MM.1S (cell line): ENCODE results near the gene PCLAF.

Source experiments
- DNase-seq: peaks from one replicate; pipeline ENCODE4 v3.0.0-alpha.2; 2015
- H2AFZ ChIP-seq: fragments of 300-600 bp; sonication (generic); 2 replicates; pipeline ENCODE4 v1.6.0; 2016; ENCODE audit warnings: antibody characterized with exemption, low read length
- H3F3A ChIP-seq: fragments of 300-600 bp; sonication (generic); 2 replicates; pipeline ENCODE4 v1.6.1; 2016; ENCODE audit warnings: mild to moderate bottlenecking, antibody characterized with exemption, low read length, moderate library complexity, mixed read lengths; ENCODE audit not compliant: insufficient read depth
- H3K27ac ChIP-seq: fragments of 300-600 bp; sonication (generic); 2 replicates; pipeline ENCODE4 v1.5.1; 2016; ENCODE audit warnings: mild to moderate bottlenecking, low read length
- H3K27me3 ChIP-seq: fragments of 300-600 bp; sonication (generic); replicated peaks from 2 replicates; pipeline ENCODE4 v1.6.0; 2016; ENCODE audit warnings: low read length; ENCODE audit not compliant: insufficient read depth
- H3K36me3 ChIP-seq: fragments of 300-600 bp; sonication (generic); replicated peaks from 2 replicates; pipeline ENCODE4 v1.6.1; 2016; ENCODE audit warnings: mild to moderate bottlenecking, low read length, mixed read lengths; ENCODE audit not compliant: insufficient read depth
- H3K4me1 ChIP-seq: fragments of 300-600 bp; sonication (generic); 2 replicates; pipeline ENCODE4 v1.6.1; 2016; ENCODE audit warnings: low read length, mixed read lengths
- H3K4me2 ChIP-seq: fragments of 300-600 bp; sonication (generic); 2 replicates; pipeline ENCODE4 v1.6.0; 2016; ENCODE audit warnings: low read depth, low read length
- H3K4me3 ChIP-seq: fragments of 300-600 bp; sonication (generic); 2 replicates; pipeline ENCODE4 v1.5.1; 2016; ENCODE audit warnings: low read length, mixed read lengths
- H3K79me2 ChIP-seq: fragments of 300-600 bp; sonication (generic); 2 replicates; pipeline ENCODE4 v1.6.1; 2016; ENCODE audit warnings: mixed run types, low read length, mixed read lengths
- H3K9ac ChIP-seq: fragments of 300-600 bp; sonication (generic); 2 replicates; pipeline ENCODE4 v1.6.1; 2016; ENCODE audit warnings: low read length, mixed read lengths
- H3K9me2 ChIP-seq: fragments of 300-600 bp; sonication (generic); replicated peaks from 2 replicates; pipeline ENCODE4 v1.6.1; 2016; ENCODE audit warnings: mild to moderate bottlenecking, low read length, mixed read lengths; ENCODE audit not compliant: insufficient read depth
- H3K9me3 ChIP-seq: fragments of 300-600 bp; sonication (generic); replicated peaks from 2 replicates; pipeline ENCODE4 v1.6.1; 2016; ENCODE audit warnings: mild to moderate bottlenecking, low read length, mixed read lengths; ENCODE audit not compliant: insufficient read depth
- H4K20me1 ChIP-seq: fragments of 300-600 bp; sonication (generic); 2 replicates; pipeline ENCODE4 v1.6.1; 2016; ENCODE audit warnings: mild to moderate bottlenecking, low read length, moderate library complexity, mixed read lengths; ENCODE audit not compliant: insufficient read depth
- CTCF ChIP-seq: fragments of 300-600 bp; sonication (generic); IDR thresholded peaks from 2 replicates; pipeline ENCODE4 v1.5.1; 2016; ENCODE audit warnings: antibody characterized with exemption, low read length, mixed read lengths
- EZH2 ChIP-seq: fragments of 300-600 bp; sonication (generic); optimal IDR thresholded peaks from 2 replicates; pipeline ENCODE3; 2017; ENCODE audit warnings: low read depth, mild to moderate bottlenecking, antibody characterized with exemption, low read length, mixed read lengths
- EZH2phosphoT487 ChIP-seq: fragments of 300-600 bp; sonication (generic); IDR thresholded peaks from 2 replicates; pipeline ENCODE4 v1.6.1; 2018; ENCODE audit warnings: antibody characterized with exemption, low read length

The PCLAF gene

GRCh38 chr15:64426845-64427465 lies 45.7 kb upstream of the PCLAF start:
- Histone ChIP-seq H3K79me2 (no peaks in the 10 kb centered on the region), H2AFZ (no peak overlapping the region), H4K20me1 (no peaks in the 10 kb centered on the region), H3K27me3 (no peaks in the 10 kb centered on the region), H3K36me3 (no peaks in the 10 kb centered on the region), H3K9ac (no peak overlapping the region), H3K4me2 (no peak overlapping the region), H3K4me3 (no peak overlapping the region), H3F3A (no peaks in the 10 kb centered on the region), H3K9me2 (no peaks in the 10 kb centered on the region), H3K27ac (no peak overlapping the region), H3K4me1 (no peaks in the 10 kb centered on the region), H3K9me3 (no peaks in the 10 kb centered on the region)
- TF ChIP-seq EZH2 (no peak), EZH2phosphoT487 (no peak), CTCF (no peak)
- DNase-seq: peak; percentile 26

GRCh38 chr15:64425221-64425620 lies 44.0 kb upstream of the PCLAF start:
- H3K4me3 ChIP-seq: no peak overlapping the region
- H3K9me2 ChIP-seq: no peaks in the 10 kb centered on the region
- no peak overlapping the region for H3K4me2 ChIP-seq
- no peaks in the 10 kb centered on the region for H3K36me3 ChIP-seq
- no peaks in the 10 kb centered on the region for H3F3A ChIP-seq
- H3K9me3 ChIP-seq: no peaks in the 10 kb centered on the region
- H4K20me1 ChIP-seq: no peaks in the 10 kb centered on the region
- no peak overlapping the region for H2AFZ ChIP-seq
- no peaks in the 10 kb centered on the region for H3K79me2 ChIP-seq
- H3K27me3 ChIP-seq: no peaks in the 10 kb centered on the region
- no peaks in the 10 kb centered on the region for H3K4me1 ChIP-seq
- no peak overlapping the region for H3K9ac ChIP-seq
- no peak overlapping the region for H3K27ac ChIP-seq
- TF ChIP-seq CTCF (no peak), EZH2 (no peak), EZH2phosphoT487 (no peak)
- DNase-seq: no peak

- no peak overlapping the region for H3K4me2 ChIP-seq
- no peaks in the 10 kb centered on the region for H3K27me3 ChIP-seq
- H3K9me2 ChIP-seq: no peaks in the 10 kb centered on the region
- H4K20me1 ChIP-seq: no peaks in the 10 kb centered on the region
- no peak overlapping the region for H3K9ac ChIP-seq
- H3F3A ChIP-seq: no peaks in the 10 kb centered on the region
- no peak for TF ChIP-seq EZH2
- TF ChIP-seq CTCF: no peak
- TF ChIP-seq EZH2phosphoT487: no peak
- no peak overlapping the region for H2AFZ ChIP-seq
- H3K4me3 ChIP-seq: no peak overlapping the region
- H3K9me3 ChIP-seq: no peaks in the 10 kb centered on the region
- H3K79me2 ChIP-seq: no peaks in the 10 kb centered on the region
- H3K36me3 ChIP-seq: no peaks in the 10 kb centered on the region
- H3K27ac ChIP-seq: no peak overlapping the region
- no peak for DNase-seq
- no peaks in the 10 kb centered on the region for H3K4me1 ChIP-seq
These were observed 42.7 kb upstream of the PCLAF start for GRCh38 chr15:64423970-64424369.
